GM12878 (cell line): Measurements from ENCODE around the gene SNX30. TPM values are rescaled to one million over a fixed set of nuclear protein-coding genes. Genes with fewer than 3 reads are reported as not detected.

Source experiments
- ATAC-seq: fragments of 200-7000 bp; cut with Tn5 transposase; 3 replicates; pipeline ENCODE4 v1.9.1; 2020; ENCODE audit warnings: mild to moderate bottlenecking, moderate library complexity
- BruUV-seq: library from RNA; stranded (reverse); fragments of 400-500 nt; replicated peaks from 2 replicates; lab custom pipeline; 2021; lab: Mats Ljungman, UMichigan
- CTCF ChIA-PET: fragments of 300-600 bp; sonication (Branson Sonifier 250); formaldehyde crosslinking; extraction: SDS; loops from one replicate; lab custom pipeline; 2021; ENCODE audit warnings: inconsistent platforms; lab: Yijun Ruan, JAX
- POLR2A ChIA-PET: fragments of 350-600 bp; formaldehyde crosslinking; extraction: SDS; loops from one replicate; lab custom pipeline; 2021; ENCODE audit warnings: inconsistent platforms; lab: Charles Lee
- RAD21 ChIA-PET: fragments of 300-600 bp; sonication (Branson Sonifier 250); formaldehyde crosslinking; loops from one replicate; lab custom pipeline; 2023; ENCODE audit warnings: antibody characterized with exemption; ENCODE audit not compliant: unreplicated experiment; lab: Charles Lee
- SMC1A ChIA-PET: fragments of 300-600 bp; sonication (Branson Sonifier 250); formaldehyde crosslinking; loops from one replicate; lab custom pipeline; 2023; ENCODE audit not compliant: unreplicated experiment, uncharacterized antibody; lab: Charles Lee
- DNase-seq: peaks from one replicate; pipeline ENCODE4 v3.0.0-alpha.2; 2011; ENCODE audit warnings: low read depth, low spot score
- FAIRE-seq: peaks from 3 replicates; lab custom pipeline; 2011; peaks lifted over from hg19 to GRCh38; lab: Jason Lieb, UNC
- H2AFZ ChIP-seq: 2 replicates; pipeline ENCODE4 v1.6.0; 2011; ENCODE audit warnings: low read depth, low read length, control low read depth; ENCODE audit not compliant: control insufficient read depth
- H3K27ac ChIP-seq: 2 replicates; pipeline ENCODE4 v1.5.1; 2011; ENCODE audit warnings: control low read depth; ENCODE audit not compliant: control insufficient read depth, insufficient read depth
- H3K27me3 ChIP-seq, 2 experiments: replicated peaks in 1 of 2; 2 replicates each; pipeline versions ENCODE4 v1.6.0 to v1.6.1; 2011; ENCODE audit warnings: low read length in 1 of 2; ENCODE audit not compliant: control insufficient read depth in 2 of 2, insufficient read depth in 2 of 2
- H3K36me3 ChIP-seq, 2 experiments: 2 replicates each; pipeline ENCODE4 v1.5.1; 2011; ENCODE audit warnings: low read length in 1 of 2; ENCODE audit not compliant: control insufficient read depth in 2 of 2, insufficient read depth in 2 of 2
- H3K4me1 ChIP-seq: 2 replicates; pipeline ENCODE4 v1.6.1; 2011; ENCODE audit warnings: mild to moderate bottlenecking, low read length, moderate library complexity, mixed read lengths; ENCODE audit not compliant: control insufficient read depth, insufficient read depth
- H3K4me2 ChIP-seq: 2 replicates; pipeline ENCODE4 v1.6.0; 2011; ENCODE audit warnings: control low read depth; ENCODE audit not compliant: control insufficient read depth, insufficient read depth
- H3K4me3 ChIP-seq: fragments of 200-600 bp; sonication (generic); 2 replicates; pipeline ENCODE4 v1.5.1; 2016
- H3K79me2 ChIP-seq: 2 replicates; pipeline ENCODE4 v1.6.0; 2011; ENCODE audit warnings: low read length; ENCODE audit not compliant: control insufficient read depth, insufficient read depth
- H3K9ac ChIP-seq: 2 replicates; pipeline ENCODE4 v1.8.0; 2011; ENCODE audit warnings: low read length, control low read depth, mixed read lengths; ENCODE audit not compliant: control insufficient read depth, insufficient read depth
- H3K9me3 ChIP-seq: replicated peaks from 3 replicates; pipeline ENCODE4 v1.5.1; 2011; ENCODE audit warnings: mild to moderate bottlenecking, low read length; ENCODE audit not compliant: control insufficient read depth, insufficient read depth
- H4K20me1 ChIP-seq: 2 replicates; pipeline ENCODE4 v1.6.0; 2011; ENCODE audit not compliant: control insufficient read depth, insufficient read depth
- BCLAF1 ChIP-seq: fragments of 450-650 bp; IDR thresholded peaks from 2 replicates; pipeline ENCODE4 v1.6.1; 2017; ENCODE audit warnings: antibody characterized with exemption, mild to moderate bottlenecking, moderate library complexity
- CHD2 ChIP-seq: IDR thresholded peaks from 2 replicates; pipeline ENCODE4 v1.6.1; 2011; ENCODE audit warnings: low read depth, low read length, improper control_type of control experiment, borderline replicate concordance
- CREM ChIP-seq: IDR thresholded peaks from 2 replicates; pipeline ENCODE4 v1.6.1; 2014; ENCODE audit warnings: antibody characterized with exemption, low read depth
- EED ChIP-seq: sonication (generic); IDR thresholded peaks from 2 replicates; pipeline ENCODE4 v1.6.1; 2016; ENCODE audit warnings: antibody characterized with exemption, low read depth
- GATAD2B ChIP-seq: fragments of 450-650 bp; conservative IDR thresholded peaks from 2 replicates; pipeline ENCODE4 v1.6.1; 2017; ENCODE audit warnings: low read depth, mild to moderate bottlenecking, moderate library complexity
- HCFC1 ChIP-seq: fragments of 150-350 bp; IDR thresholded peaks from 2 replicates; pipeline ENCODE4 v1.6.1; 2014; ENCODE audit warnings: low read length
- IRF3 ChIP-seq: fragments of 450-650 bp; IDR thresholded peaks from 2 replicates; pipeline ENCODE4 v1.6.1; 2014; ENCODE audit warnings: mild to moderate bottlenecking
- KDM1A ChIP-seq: fragments of 200-600 bp; sonication (generic); IDR thresholded peaks from 2 replicates; pipeline ENCODE4 v1.6.1; 2016; ENCODE audit warnings: borderline replicate concordance
- KLF5 ChIP-seq: fragments of 450-650 bp; IDR thresholded peaks from 2 replicates; pipeline ENCODE4 v1.6.1; 2014; ENCODE audit warnings: mild to moderate bottlenecking; ENCODE audit not compliant: partially characterized antibody
- PBX3 ChIP-seq: IDR thresholded peaks from 2 replicates; pipeline ENCODE4 v1.6.1; 2011; ENCODE audit warnings: mild to moderate bottlenecking, low read depth, low read length, moderate library complexity; ENCODE audit not compliant: insufficient replicate concordance
- RAD21 ChIP-seq: IDR thresholded peaks from 2 replicates; pipeline ENCODE4 v1.6.1; 2011; ENCODE audit warnings: mild to moderate bottlenecking, low read depth, low read length, moderate library complexity; ENCODE audit not compliant: insufficient read depth
- RAD51 ChIP-seq: fragments of 450-650 bp; IDR thresholded peaks from 2 replicates; pipeline ENCODE4 v1.6.1; 2016; ENCODE audit warnings: moderate library complexity, mild to moderate bottlenecking, inconsistent platforms
- ZBED1 ChIP-seq: IDR thresholded peaks from 2 replicates; pipeline ENCODE4 v1.6.1; 2016; ENCODE audit warnings: borderline replicate concordance
- ZZZ3 ChIP-seq: IDR thresholded peaks from 2 replicates; pipeline ENCODE4 v1.6.1; 2011; ENCODE audit warnings: low read depth; ENCODE audit not compliant: control insufficient read depth, insufficient read length
- WGBS: methylation state at CpG from one replicate; pipeline ENCODE4 v1.1.6; 2016; ENCODE audit warnings: low lambda C conversion rate; ENCODE audit not compliant: insufficient replicate concordance, insufficient coverage; ENCODE audit errors: missing lambda C conversion rate; 5-methylcytosine and 5-hydroxymethylcytosine counted together
- in situ Hi-C: fragments of 300-500 bp; cut with MboI; formaldehyde crosslinking; loops from 9 replicates; pipeline ENCODE4 v1.14.3; 2018; ENCODE audit warnings: mixed read lengths
- intact Hi-C: fragments of 100-400 bp; cut with micrococcal nuclease; formaldehyde crosslinking; loops from one replicate; pipeline ENCODE4 v1.14.2; 2022; ENCODE audit not compliant: unreplicated experiment
- polyA plus RNA-seq, 11 experiments: library from polyadenylated mRNA; depleted of rRNA in 4 of 11; unstranded in 6 of 11; stranded (reverse) in 5 of 11; fragments of >200 nt; fragmentation: Nextera tagmentation in 4 of 11; fragmentation: Illumina TruSeq in 1 of 11; extraction: Ambion mirVana in 4 of 11; extraction: Trizol in 1 of 11; gene quantifications; 1 replicate in 1 of 11; 2 replicates in 10 of 11; pipeline versions ENCODE4 v1.2.1 to v1.2.3, GENCODE V29; 2011 to 2016; ENCODE audit warnings: inconsistent platforms in 2 of 11, missing spikeins in 2 of 11, low read depth in 1 of 11
- total RNA-seq, 4 experiments: library from RNA; depleted of rRNA in 3 of 4; stranded (reverse); fragments of >200 nt in 3 of 4; fragmentation: Illumina TruSeq in 1 of 4; extraction: Trizol in 1 of 4; gene quantifications; 2 replicates each; pipeline versions ENCODE4 v1.2.1 to v1.2.3, GENCODE V29; 2013 to 2021

The SNX30 gene
- total and polyA plus RNA-seq, 10 of the 15 experiments (the other 5 are each of a cell fraction or from before 2014, with no cell fraction given), result 0.53 to 4.0 (median 1.5) TPM

DNA sequence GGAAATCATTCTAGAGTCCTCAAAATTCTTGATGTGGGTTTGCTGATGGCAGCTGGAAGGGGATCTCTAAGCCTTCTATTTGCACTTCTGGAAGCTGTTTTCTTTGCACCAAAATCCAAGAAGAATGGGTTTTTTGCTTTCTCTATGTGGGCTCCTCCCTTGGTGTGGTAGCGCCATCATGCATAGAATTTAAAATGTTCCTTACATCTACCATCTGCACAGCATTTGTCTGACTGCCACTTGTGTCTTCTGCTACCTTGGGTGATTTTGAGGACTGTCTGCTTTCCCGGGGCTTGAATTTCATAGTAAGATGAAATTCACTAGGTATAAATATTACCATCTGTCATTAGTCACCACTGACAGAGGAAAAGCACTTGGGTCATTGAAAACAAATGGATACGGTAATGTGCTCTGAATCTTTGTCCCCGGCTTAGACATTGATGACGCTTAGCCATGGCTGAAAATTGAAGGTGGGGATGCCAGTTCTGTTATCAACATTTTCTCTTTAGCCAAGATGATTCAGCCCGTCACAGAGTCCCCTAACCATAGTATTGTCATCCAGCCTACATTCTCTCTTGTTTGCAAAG is 30.0 kb downstream of the SNX30 start (continued):
- TF ChIP-seq ZZZ3, result no peak
- no peak for TF ChIP-seq CREM

GRCh38 chr9:112782218-112782617 is 31.7 kb downstream of the SNX30 start:
- Histone ChIP-seq H4K20me1 (no peaks in the 10 kb centered on the region; the same call in 1 of the 2 replicates), H3K27me3 (no peaks in the 10 kb centered on the region; a peak in 1 of 4 replicates), H3K4me1 (peaks cover 5% of the 10 kb centered on the region; the same call in 1 of the 2 replicates), H3K79me2 (no peaks in the 10 kb centered on the region), H3K9me3 (no peaks in the 10 kb centered on the region), H3K27ac (no peak overlapping the region), H2AFZ (no peak overlapping the region), H3K9ac (no peak overlapping the region), H3K4me3 (no peak overlapping the region), H3K4me2 (no peak overlapping the region), H3K36me3 (no peaks in the 10 kb centered on the region)
- FAIRE-seq (no peak), DNase-seq (no peak), ATAC-seq (no peak)
- ChIA-PET SMC1A (no interaction called here), CTCF (no interaction called here), RAD21 (no interaction called here), POLR2A (no interaction called here)
- 44% methylated on average over 1 of the region's 1 CpG for WGBS
- in situ Hi-C loops (no loop called here), intact Hi-C loops (no loop called here)
- BruUV-seq, result no TSS peak
- TF ChIP-seq RAD51 (no peak), RAD21 (no peak), BCLAF1 (no peak), IRF3 (no peak), CHD2 (no peak), KDM1A (no peak), GATAD2B (no peak), HCFC1 (no peak), KLF5 (no peak), PBX3 (no peak), ZBED1 (no peak), EED (no peak)
